ENCODE measurements around the gene GDPGP1. TPM values are rescaled to one million over a fixed set of nuclear protein-coding genes. Genes with fewer than 3 reads are reported as not detected.
A peak's percentile ranks its signal among the peaks of the same experiment; 100 is the strongest.

Gene GDPGP1
- polyA plus RNA-seq, 2 of the 4 experiments (the other 2 are of a cell fraction): 4.4 to 5.7 TPM

- H3K4me1 ChIP-seq: peaks cover 55% of the 10 kb centered on the region
- ChIA-PET POLR2A (interaction anchor here (0.7 to 2.4 kb wide), 6 partner anchors 9 to 42 kb away, joined by 3 to 22 read pairs (median 4); partner anchors contain the start of genes CIB1, GDPGP1 and SEMA4B), CTCF (interaction anchor here (0.8 to 7.4 kb wide), 12 partner anchors 9 to 220 kb away, joined by 3 to 68 read pairs (median 5); partner anchors contain the start of gene SEMA4B)
Measured at GRCh38 chr15:90191794-90192509, 42.1 kb upstream of the GDPGP1 start.

GRCh38 chr15:90192961-90193786 is 40.8 kb upstream of the GDPGP1 start:
- WGBS (ENCODE audit: missing lambda C conversion rate): 92% methylated on average over 16 of the region's 16 CpGs
- Histone ChIP-seq H3K27ac (peak overlapping the region; percentile 74 to 89), H3K4me1 (peaks cover 55% of the 10 kb centered on the region), H3K4me2 (peak overlapping the region; percentile 61), H3K4me3 (no peak overlapping the region), H3K9me3 (no peaks in the 10 kb centered on the region)
- DNase-seq (ENCODE audit: low read depth in 1 of 2, low spot score in 1 of 2) (no peak), FAIRE-seq (no peak), ATAC-seq (no peak)
- ChIA-PET POLR2A (interaction anchor here (1.4 to 2.4 kb wide), 2 partner anchors 8 to 19 kb away, joined by 5 to 22 read pairs; partner anchors contain the start of gene SEMA4B), CTCF (interaction anchor here (0.8 to 7.4 kb wide), 9 partner anchors 8 to 50 kb away, joined by 3 to 68 read pairs (median 4); partner anchors contain the start of gene SEMA4B)
- TF ChIP-seq NFE2L2 (conservative IDR thresholded peaks at IDR 0.05; ENCODE audit: low read length) (no peak), MAZ (IDR thresholded peaks at IDR 0.05; ENCODE audit: borderline replicate concordance, low read depth, low read length) (no peak), RAD21 (conservative IDR thresholded peaks at IDR 0.05 in 1 of 2, IDR thresholded peaks at IDR 0.05 in 1 of 2) (no peak), PHF8 (IDR thresholded peaks at IDR 0.05; ENCODE audit: borderline replicate concordance, low read depth) (no peak), HDAC2 (IDR thresholded peaks at IDR 0.05) (no peak)
- TF ChIP-seq, protein P1, sequence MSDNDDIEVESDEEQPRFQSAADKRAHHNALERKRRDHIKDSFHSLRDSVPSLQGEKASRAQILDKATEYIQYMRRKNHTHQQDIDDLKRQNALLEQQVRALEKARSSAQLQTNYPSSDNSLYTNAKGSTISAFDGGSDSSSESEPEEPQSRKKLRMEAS (IDR thresholded peaks at IDR 0.05): no peak

More at GRCh38 chr15:90191794-90192509, 42.1 kb upstream of the GDPGP1 start:
- no peak for FAIRE-seq
- TF ChIP-seq SMC3 (IDR thresholded peaks at IDR 0.05) (0 out of 3 replicates have a peak, but pooled peaks have one; percentile 9), RAD21 (conservative IDR thresholded peaks at IDR 0.05 in 1 of 2, IDR thresholded peaks at IDR 0.05 in 1 of 2) (peak in 1 of 2 experiments; percentile 16; a peak in 1 of 5 replicates), RNF2 (IDR thresholded peaks at IDR 0.05; ENCODE audit: borderline replicate concordance, low read depth) (no peak), MAFK (IDR thresholded peaks at IDR 0.05; ENCODE audit: partially characterized antibody) (no peak), JUN (IDR thresholded peaks at IDR 0.05) (peak in 1 of 2 experiments; percentile 59; a peak in 1 of 5 replicates)
- TF ChIP-seq, protein P1 (IDR thresholded peaks at IDR 0.05): peak; percentile 51; the same call in 1 of the 2 replicates
- DNase-seq (ENCODE audit: low read depth in 1 of 2, low spot score in 1 of 2): peak in 1 of 2 experiments; percentile 92
- Histone ChIP-seq H3K27ac (peak overlapping the region; percentile 74 to 89), H3K4me2 (peak overlapping the region; percentile 61), H3K9me3 (no peaks in the 10 kb centered on the region), H3K4me3 (no peak overlapping the region)
- 5% methylated on average over 7 of the region's 7 CpGs for WGBS (ENCODE audit: missing lambda C conversion rate)
- peak; percentile 84 to 85 for ATAC-seq

- Histone ChIP-seq H3K9me3 (no peaks in the 10 kb centered on the region), H3K27ac (peak overlapping the region in 1 of 2 experiments; percentile 22; a peak in 1 of 6 replicates), H3K4me3 (no peak overlapping the region), H3K4me1 (peaks cover 51% of the 10 kb centered on the region), H3K4me2 (no peak overlapping the region)
- TF ChIP-seq NR3C1 (IDR thresholded peaks at IDR 0.05) (no peak), MAFK (IDR thresholded peaks at IDR 0.05; ENCODE audit: partially characterized antibody) (peak; percentile 66), NFE2L2 (conservative IDR thresholded peaks at IDR 0.05; ENCODE audit: low read length) (peak; percentile 51; the same call in 1 of the 2 replicates), USF2 (IDR thresholded peaks at IDR 0.05) (no peak)
- TF ChIP-seq, protein P2, sequence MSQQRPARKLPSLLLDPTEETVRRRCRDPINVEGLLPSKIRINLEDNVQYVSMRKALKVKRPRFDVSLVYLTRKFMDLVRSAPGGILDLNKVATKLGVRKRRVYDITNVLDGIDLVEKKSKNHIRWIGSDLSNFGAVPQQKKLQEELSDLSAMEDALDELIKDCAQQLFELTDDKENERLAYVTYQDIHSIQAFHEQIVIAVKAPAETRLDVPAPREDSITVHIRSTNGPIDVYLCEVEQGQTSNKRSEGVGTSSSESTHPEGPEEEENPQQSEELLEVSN (IDR thresholded peaks at IDR 0.05; ENCODE audit: borderline replicate concordance, low read depth): no peak
- 81% methylated on average over 2 of the region's 2 CpGs for WGBS (ENCODE audit: missing lambda C conversion rate)
- no peak for FAIRE-seq
- no peak for ATAC-seq
- no peak for DNase-seq (ENCODE audit: low read depth in 1 of 2, low spot score in 1 of 2)
- CTCF ChIA-PET: interaction anchor here (0.6 to 7.4 kb wide), 6 partner anchors 10 to 404 kb away, joined by 4 to 68 read pairs (median 6); no protein-coding TSS in a partner anchor
- POLR2A ChIA-PET: interaction anchor here (0.9 to 1.3 kb wide), 2 partner anchors 21 to 28 kb away, joined by 5 read pairs; no protein-coding TSS in a partner anchor
Measured at GRCh38 chr15:90194655-90195054, 39.4 kb upstream of the GDPGP1 start.
